ENCODE data around the gene CCR8. TPM values are rescaled to one million over a fixed set of nuclear protein-coding genes. Genes with fewer than 3 reads are reported as not detected.

The CCR8 gene
- total RNA-seq, 2 experiments from 2014 or later, result 0.55 to 0.94 TPM

DNA sequence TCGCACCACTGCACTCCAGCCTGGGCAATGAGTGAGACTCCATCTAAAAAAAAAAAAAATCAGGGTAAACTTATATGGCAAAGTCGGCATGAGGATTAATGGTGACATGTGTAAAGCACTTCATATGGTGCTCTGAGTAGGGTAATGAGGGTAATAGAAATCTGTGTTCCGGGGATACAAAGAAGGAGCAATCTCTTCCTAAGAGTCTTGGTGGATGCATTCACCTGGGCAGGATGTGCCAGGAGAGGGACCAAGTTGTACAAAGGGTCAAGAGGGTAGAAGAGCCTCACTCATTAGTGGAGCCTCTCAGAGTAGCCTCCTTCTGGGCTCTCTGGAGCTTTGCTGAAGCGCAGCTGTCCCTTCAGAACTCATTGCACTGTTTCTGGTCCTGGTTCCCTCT lies 40.4 kb upstream of the CCR8 start:
- ChIA-PET POLR2A (interaction anchor here (0.8 to 2.1 kb wide), 2 partner anchors 92 to 99 kb away, joined by 4 to 14 read pairs; no protein-coding TSS in a partner anchor), CTCF (interaction anchor here (0.7 to 10.6 kb wide), 74 partner anchors 9 to 770 kb away, joined by 3 to 483 read pairs (median 7); partner anchors contain the start of genes CCR8, CX3CR1, GORASP1 and RPSA)
- Mint-ChIP-seq H3K27ac (no peak overlapping the region), H3K27me3 (ENCODE audit: low read depth) (peaks cover 3% of the 10 kb centered on the region), H3K36me3 (ENCODE audit: low read depth) (no peaks in the 10 kb centered on the region), H3K4me1 (ENCODE audit: low read depth) (peaks cover 46% of the 10 kb centered on the region), H3K9me3 (ENCODE audit: insufficient read depth) (no peaks in the 10 kb centered on the region), H3K4me3 (no peak overlapping the region)
- ATAC-seq (no peak), DNase-seq (no peak)

DNA sequence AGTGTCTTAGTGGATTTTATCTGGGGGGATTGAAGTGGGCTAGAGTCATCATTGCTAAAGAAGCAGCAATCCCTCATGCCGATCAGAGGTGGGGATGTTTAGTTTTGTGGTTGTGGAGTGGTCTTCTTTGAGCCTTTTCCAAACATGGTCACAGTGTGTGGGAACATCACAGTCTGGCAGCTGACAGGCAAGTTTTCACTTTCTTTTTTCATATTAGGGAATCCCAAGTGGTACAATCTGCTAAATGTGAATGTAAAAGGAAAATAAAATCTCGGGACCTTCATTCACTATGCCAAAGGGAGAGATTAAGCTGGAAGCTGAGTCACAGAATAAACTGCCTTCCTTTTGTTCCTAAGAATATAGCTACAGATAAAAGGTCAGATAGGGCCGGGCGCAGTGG lies 39.3 kb upstream of the CCR8 start:
- H3K27me3 Mint-ChIP-seq (ENCODE audit: low read depth), result no peaks in the 10 kb centered on the region
- peak; percentile 12 for DNase-seq
- H3K9me3 Mint-ChIP-seq (ENCODE audit: insufficient read depth), result no peaks in the 10 kb centered on the region
- no peaks in the 10 kb centered on the region for H3K36me3 Mint-ChIP-seq (ENCODE audit: low read depth)
- H3K4me1 Mint-ChIP-seq (ENCODE audit: low read depth), result peaks cover 52% of the 10 kb centered on the region
- ATAC-seq, result no peak
- H3K4me3 Mint-ChIP-seq, result no peak overlapping the region
- POLR2A ChIA-PET, result interaction anchor here (0.6 kb wide), 1 partner anchor 117 kb away, joined by 3 read pairs; no protein-coding TSS in a partner anchor
- no peak overlapping the region for H3K27ac Mint-ChIP-seq
- CTCF ChIA-PET, result interaction anchor here (0.7 to 10.6 kb wide), 17 partner anchors 16 to 291 kb away, joined by 3 to 483 read pairs (median 15); partner anchors contain the start of genes CX3CR1, RPSA and XIRP1

DNA sequence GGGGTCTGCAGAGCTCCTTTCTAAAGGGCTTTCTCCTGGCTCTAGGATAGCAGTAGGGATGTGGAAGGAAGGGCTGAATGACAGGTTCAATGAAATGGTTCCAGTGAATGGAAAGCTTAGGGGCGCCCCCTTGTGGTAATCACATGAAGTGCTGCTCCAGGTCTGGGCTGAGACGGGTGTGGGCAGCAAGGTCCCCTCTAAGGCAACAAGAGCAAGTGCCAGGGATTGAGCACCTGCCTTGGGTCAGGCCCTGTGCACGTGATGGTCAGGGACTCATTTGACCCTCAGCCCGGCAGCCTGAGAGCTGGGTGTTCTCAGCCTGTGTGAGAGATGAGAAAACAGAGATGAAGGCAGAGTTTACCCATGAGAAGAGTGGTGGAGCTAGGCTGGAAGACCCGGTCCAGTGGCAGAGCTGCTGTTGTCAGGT lies 37.6 kb upstream of the CCR8 start:
- no peaks in the 10 kb centered on the region for H3K27me3 Mint-ChIP-seq (ENCODE audit: low read depth)
- H3K36me3 Mint-ChIP-seq (ENCODE audit: low read depth), result no peaks in the 10 kb centered on the region
- POLR2A ChIA-PET, result interaction anchor here (0.8 to 1.9 kb wide), 2 partner anchors 69 to 86 kb away, joined by 3 to 7 read pairs; no protein-coding TSS in a partner anchor
- DNase-seq, result peak; percentile 84
- H3K4me1 Mint-ChIP-seq (ENCODE audit: low read depth), result peaks cover 64% of the 10 kb centered on the region
- no peaks in the 10 kb centered on the region for H3K9me3 Mint-ChIP-seq (ENCODE audit: insufficient read depth)
- no peak overlapping the region for H3K4me3 Mint-ChIP-seq
- peak overlapping the region; percentile 29 for H3K27ac Mint-ChIP-seq
- peak; percentile 53 for ATAC-seq
- CTCF ChIA-PET, result interaction anchor here (0.6 to 10.6 kb wide), 71 partner anchors 9 to 293 kb away, joined by 3 to 483 read pairs (median 7); partner anchors contain the start of genes CCR8, CX3CR1, GORASP1 and RPSA

DNA sequence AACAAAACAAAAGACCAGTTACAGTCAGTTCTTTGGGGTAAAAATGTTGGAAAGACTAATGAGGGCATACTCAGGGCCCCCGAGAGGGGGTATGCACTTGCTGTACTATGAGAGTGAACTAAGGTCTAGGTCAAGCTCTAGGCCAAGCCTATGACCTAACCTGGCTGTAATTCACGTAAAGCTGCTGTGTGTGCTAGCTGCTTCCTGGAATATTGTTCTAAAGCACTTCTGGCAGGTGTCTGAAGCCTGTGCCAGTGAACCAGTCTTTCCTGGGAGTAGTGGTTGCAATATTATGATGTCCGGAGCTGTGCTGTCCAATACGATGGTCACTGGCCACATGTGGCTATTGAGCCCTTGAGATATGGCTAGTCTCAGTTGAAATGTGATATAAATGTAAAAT lies 36.5 kb upstream of the CCR8 start:
- peaks cover 60% of the 10 kb centered on the region for H3K4me1 Mint-ChIP-seq (ENCODE audit: low read depth)
- no peaks in the 10 kb centered on the region for H3K27me3 Mint-ChIP-seq (ENCODE audit: low read depth)
- ChIA-PET POLR2A (interaction anchor here (1.1 kb wide), 2 partner anchors 101 to 113 kb away, joined by 3 to 5 read pairs; partner anchors contain the start of genes RPSA and XIRP1), CTCF (interaction anchor here (0.8 to 10.6 kb wide), 34 partner anchors 9 to 294 kb away, joined by 3 to 483 read pairs (median 10); partner anchors contain the start of genes CCR8, CX3CR1, RPSA and XIRP1)
- no peaks in the 10 kb centered on the region for H3K36me3 Mint-ChIP-seq (ENCODE audit: low read depth)
- ATAC-seq, result no peak
- no peaks in the 10 kb centered on the region for H3K9me3 Mint-ChIP-seq (ENCODE audit: insufficient read depth)
- no peak overlapping the region for H3K27ac Mint-ChIP-seq
- H3K4me3 Mint-ChIP-seq, result no peak overlapping the region
- no peak for DNase-seq

DNA sequence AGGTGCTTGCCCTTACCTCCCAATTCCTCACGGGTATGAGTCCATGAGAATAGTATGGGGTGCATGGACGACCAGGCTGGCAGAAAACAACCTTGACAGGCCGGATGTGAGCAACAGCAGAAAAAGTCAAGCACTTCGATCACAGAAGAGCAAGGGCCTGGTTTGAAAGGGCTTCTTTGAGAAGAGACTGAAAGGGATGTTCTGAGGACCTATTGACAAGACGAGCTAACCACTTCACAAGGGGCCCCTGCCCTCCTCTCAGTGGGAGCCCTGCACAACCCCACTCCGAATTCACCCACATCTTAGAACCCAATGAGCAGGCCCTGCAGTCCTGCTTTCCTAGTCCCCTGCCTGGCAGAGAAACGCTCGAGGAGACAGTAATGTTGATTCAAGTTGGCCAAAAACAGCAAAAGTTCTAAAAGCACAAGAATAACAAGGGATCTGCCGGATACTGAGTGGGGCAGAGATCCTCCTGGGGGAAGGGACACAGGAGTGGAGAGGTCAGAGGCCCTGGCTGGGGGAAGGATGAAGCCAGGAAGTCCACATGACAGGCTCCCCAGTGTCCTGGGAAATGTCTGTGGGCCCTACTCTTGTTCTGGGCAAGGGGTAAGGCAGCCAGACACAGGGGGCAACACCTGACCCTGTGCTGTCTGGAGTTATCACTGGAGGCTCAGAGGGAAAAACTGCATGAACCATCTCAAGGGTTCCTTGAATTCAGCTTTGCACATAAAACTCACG lies 34.9 kb upstream of the CCR8 start:
- ChIA-PET POLR2A (interaction anchor here (0.5 kb wide), 1 partner anchor 192 kb away, joined by 4 read pairs; no protein-coding TSS in a partner anchor), CTCF (interaction anchor here (0.8 to 10.6 kb wide), 9 partner anchors 15 to 122 kb away, joined by 3 to 238 read pairs (median 3); partner anchors contain the start of gene CX3CR1)
- Mint-ChIP-seq H3K4me3 (no peak overlapping the region), H3K36me3 (ENCODE audit: low read depth) (peaks cover 3% of the 10 kb centered on the region), H3K27ac (peak overlapping the region; percentile 77), H3K4me1 (ENCODE audit: low read depth) (peaks cover 43% of the 10 kb centered on the region), H3K9me3 (ENCODE audit: insufficient read depth) (peaks cover 11% of the 10 kb centered on the region), H3K27me3 (ENCODE audit: low read depth) (peaks cover 5% of the 10 kb centered on the region)
- DNase-seq (peak; percentile 31), ATAC-seq (peak; percentile 24)

DNA sequence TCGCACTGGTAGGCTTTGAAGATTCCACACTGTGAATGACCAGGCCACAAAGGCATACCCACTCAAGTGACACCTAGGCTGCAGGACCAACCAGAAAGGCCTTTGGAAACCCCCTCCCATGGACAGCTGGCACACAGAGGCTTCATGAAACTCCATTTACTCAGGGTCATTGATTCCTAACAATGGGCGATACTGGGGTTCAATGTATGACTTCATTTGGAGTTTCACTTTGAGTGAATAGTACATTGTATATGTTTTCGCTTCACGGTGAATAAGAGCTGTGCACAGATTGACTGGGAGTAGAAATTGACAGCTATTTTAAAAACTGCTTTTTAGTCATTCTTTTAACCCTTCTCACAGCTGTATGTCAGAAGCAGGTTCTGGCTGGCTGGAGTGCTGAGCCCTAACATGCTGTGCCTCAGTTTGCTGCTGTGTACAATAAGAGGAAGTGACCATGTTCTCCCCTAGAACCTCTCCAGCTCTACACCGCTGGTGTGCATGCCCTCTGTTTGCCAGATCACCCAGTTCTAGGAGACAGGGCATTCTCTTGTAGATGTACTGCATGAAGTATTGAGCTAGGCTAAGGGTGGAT lies 34.2 kb upstream of the CCR8 start:
- peaks cover 8% of the 10 kb centered on the region for H3K36me3 Mint-ChIP-seq (ENCODE audit: low read depth)
- peaks cover 14% of the 10 kb centered on the region for H3K9me3 Mint-ChIP-seq (ENCODE audit: insufficient read depth)
- H3K4me3 Mint-ChIP-seq, result no peak overlapping the region
- H3K4me1 Mint-ChIP-seq (ENCODE audit: low read depth), result peaks cover 37% of the 10 kb centered on the region
- peaks cover 9% of the 10 kb centered on the region for H3K27me3 Mint-ChIP-seq (ENCODE audit: low read depth)
- ChIA-PET POLR2A (interaction anchor here (0.7 kb wide), 1 partner anchor 92 kb away, joined by 3 read pairs; no protein-coding TSS in a partner anchor), CTCF (interaction anchor here (0.7 to 10.6 kb wide), 11 partner anchors 14 to 117 kb away, joined by 3 to 238 read pairs (median 3); partner anchors contain the start of gene CX3CR1)
- H3K27ac Mint-ChIP-seq, result no peak overlapping the region
- ATAC-seq (no peak), DNase-seq (no peak)

DNA sequence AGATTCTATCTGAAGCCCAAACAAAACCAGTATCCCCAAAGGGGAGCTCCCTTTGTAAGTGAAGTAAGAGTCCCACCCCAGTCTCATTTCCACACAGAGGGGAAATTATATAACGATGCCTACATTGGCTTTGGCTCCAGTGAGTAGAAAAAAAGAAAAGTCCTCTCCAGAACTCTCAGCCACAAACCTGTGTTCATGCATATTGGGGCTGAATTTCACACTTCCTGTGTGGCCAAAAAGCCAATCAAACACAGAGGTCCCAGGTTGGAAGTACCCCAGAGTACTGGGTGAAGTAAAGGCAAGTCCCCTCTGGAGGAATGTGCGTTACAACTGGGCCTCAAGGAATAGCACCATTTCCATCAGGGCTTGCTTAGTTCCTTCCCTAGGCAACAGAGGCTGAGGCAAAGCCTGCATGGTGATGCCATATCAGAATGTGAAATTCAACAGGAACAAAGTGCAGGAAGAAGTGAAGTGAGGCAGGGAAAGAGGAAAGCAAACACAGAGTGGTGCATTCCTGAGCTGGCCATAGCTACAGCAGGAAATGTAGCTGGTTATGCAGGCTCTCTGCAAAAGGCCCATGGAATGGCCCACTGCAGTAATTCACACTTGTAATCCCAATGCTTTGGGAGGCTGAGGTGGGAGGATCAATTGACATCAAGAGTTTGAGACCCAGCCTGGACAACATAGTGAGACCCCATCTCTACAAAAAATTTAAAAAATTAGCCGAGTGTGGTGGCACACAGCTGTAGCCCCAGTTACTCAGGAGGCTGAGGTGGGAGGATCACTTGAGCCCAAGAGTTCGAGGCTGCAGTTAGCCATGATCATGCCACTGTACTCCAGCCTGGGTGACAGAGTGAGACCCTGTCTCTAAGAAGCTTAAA lies 33.1 kb upstream of the CCR8 start:
- peaks cover 32% of the 10 kb centered on the region for H3K4me1 Mint-ChIP-seq (ENCODE audit: low read depth)
- ATAC-seq (no peak), DNase-seq (no peak)
- CTCF ChIA-PET, result interaction anchor here (0.7 to 10.6 kb wide), 8 partner anchors 8 to 118 kb away, joined by 3 to 238 read pairs (median 4); no protein-coding TSS in a partner anchor
- H3K4me3 Mint-ChIP-seq, result no peak overlapping the region
- POLR2A ChIA-PET, result no interaction called here
- peaks cover 10% of the 10 kb centered on the region for H3K27me3 Mint-ChIP-seq (ENCODE audit: low read depth)
- peaks cover 14% of the 10 kb centered on the region for H3K9me3 Mint-ChIP-seq (ENCODE audit: insufficient read depth)
- peaks cover 8% of the 10 kb centered on the region for H3K36me3 Mint-ChIP-seq (ENCODE audit: low read depth)
- no peak overlapping the region for H3K27ac Mint-ChIP-seq

DNA sequence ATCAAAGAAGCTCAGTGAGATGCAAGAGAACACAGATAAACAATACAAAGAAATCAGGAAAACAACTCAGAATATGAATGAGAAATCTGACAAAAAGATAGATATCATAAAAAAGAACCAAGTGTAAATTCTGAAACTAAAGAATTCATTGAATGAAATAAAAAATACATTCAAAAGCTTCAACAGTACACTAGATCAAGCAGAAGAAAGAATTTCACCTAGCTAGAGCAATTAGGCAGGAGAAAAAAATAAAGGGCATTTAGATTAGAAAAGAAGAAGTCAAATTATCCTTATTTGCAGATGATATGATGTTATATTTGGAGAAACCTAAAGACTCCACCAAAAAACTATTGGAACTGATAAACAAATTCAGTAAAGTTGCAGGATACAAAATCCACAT lies 30.2 kb upstream of the CCR8 start:
- CTCF ChIA-PET, result interaction anchor here (1.9 to 2.7 kb wide), 2 partner anchors 11 to 79 kb away, joined by 8 to 15 read pairs; no protein-coding TSS in a partner anchor
- Mint-ChIP-seq H3K27ac (no peak overlapping the region), H3K27me3 (ENCODE audit: low read depth) (peaks cover 16% of the 10 kb centered on the region), H3K36me3 (ENCODE audit: low read depth) (peaks cover 12% of the 10 kb centered on the region), H3K4me3 (no peak overlapping the region), H3K4me1 (ENCODE audit: low read depth) (peaks cover 22% of the 10 kb centered on the region), H3K9me3 (ENCODE audit: insufficient read depth) (peaks cover 19% of the 10 kb centered on the region)
- DNase-seq (no peak), ATAC-seq (no peak)
- POLR2A ChIA-PET, result interaction anchor here (0.6 to 0.7 kb wide), 2 partner anchors 94 to 112 kb away, joined by 3 to 4 read pairs; no protein-coding TSS in a partner anchor

DNA sequence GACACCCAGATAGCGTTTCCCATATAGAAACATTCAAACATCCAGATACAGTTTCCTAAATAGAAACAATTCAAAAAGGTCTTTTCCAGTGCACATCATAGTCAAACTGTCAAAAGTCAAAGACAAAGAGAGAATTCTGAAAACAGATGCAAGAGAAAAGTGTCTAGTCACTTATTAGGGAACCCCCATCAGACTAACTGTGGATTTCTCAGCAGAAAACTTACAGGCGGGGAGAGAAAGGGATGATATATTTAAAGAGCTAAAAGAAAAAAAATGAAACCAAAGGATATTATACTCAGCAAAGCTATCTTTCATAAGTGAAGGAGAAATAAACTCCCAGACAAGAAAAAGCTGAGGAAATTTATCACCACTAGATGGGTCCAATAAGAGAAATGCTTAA lies 27.3 kb upstream of the CCR8 start:
- Mint-ChIP-seq H3K4me1 (ENCODE audit: low read depth) (no peaks in the 10 kb centered on the region), H3K36me3 (ENCODE audit: low read depth) (peaks cover 14% of the 10 kb centered on the region), H3K27ac (no peak overlapping the region), H3K27me3 (ENCODE audit: low read depth) (peaks cover 23% of the 10 kb centered on the region), H3K9me3 (ENCODE audit: insufficient read depth) (peaks cover 29% of the 10 kb centered on the region), H3K4me3 (no peak overlapping the region)
- ATAC-seq (no peak), DNase-seq (no peak)
- CTCF ChIA-PET, result interaction anchor here (1.5 to 3.8 kb wide), 3 partner anchors 10 to 76 kb away, joined by 3 to 18 read pairs (median 7); no protein-coding TSS in a partner anchor
- POLR2A ChIA-PET, result no interaction called here

DNA sequence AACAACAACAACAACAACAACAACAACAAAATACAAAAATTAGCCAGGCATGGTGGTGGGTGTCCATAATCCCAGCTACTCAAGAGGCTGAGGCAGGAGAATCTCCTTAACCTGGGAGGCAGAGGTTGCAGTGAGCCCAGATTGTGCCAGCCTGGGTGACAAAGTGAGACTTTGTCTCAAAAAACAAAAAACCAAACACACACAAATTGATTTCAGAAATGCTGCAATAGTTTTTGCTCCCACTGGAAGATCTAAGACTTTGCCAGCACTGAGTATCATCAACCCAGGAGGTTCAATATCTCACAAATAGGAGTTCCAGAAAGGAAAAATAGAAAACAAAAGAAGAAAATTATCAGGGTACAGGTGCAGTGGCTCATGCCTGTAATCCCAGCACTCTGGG lies 16.2 kb upstream of the CCR8 start:
- Mint-ChIP-seq H3K27ac (no peak overlapping the region), H3K4me3 (no peak overlapping the region), H3K27me3 (ENCODE audit: low read depth) (peaks cover 12% of the 10 kb centered on the region), H3K4me1 (ENCODE audit: low read depth) (peaks cover 7% of the 10 kb centered on the region), H3K9me3 (ENCODE audit: insufficient read depth) (peaks cover 15% of the 10 kb centered on the region), H3K36me3 (ENCODE audit: low read depth) (peaks cover 11% of the 10 kb centered on the region)
- ChIA-PET POLR2A (no interaction called here), CTCF (no interaction called here)
- DNase-seq, result no peak
- ATAC-seq, result no peak

DNA sequence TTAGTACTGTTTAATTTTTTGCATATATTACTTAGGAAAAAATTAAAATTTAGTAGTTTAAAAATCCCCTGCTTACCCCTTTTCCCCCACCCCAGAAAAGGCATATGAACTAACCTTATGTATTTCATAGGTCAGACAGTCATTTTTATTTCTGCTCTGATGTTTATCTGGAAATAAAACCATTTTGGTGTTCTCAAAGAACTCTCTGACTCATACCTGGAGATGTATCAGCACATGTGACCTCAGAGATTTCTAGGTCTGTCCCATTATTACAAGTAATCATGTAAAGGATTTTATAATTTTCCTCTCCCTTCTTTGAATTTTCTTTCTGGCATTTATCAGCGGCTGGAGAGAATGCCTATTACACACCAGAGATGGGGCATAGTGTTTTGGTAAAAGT lies 14.1 kb upstream of the CCR8 start:
- H3K36me3 Mint-ChIP-seq (ENCODE audit: low read depth), result peaks cover 11% of the 10 kb centered on the region
- POLR2A ChIA-PET, result no interaction called here
- no peak for DNase-seq
- H3K27ac Mint-ChIP-seq, result no peak overlapping the region
- H3K27me3 Mint-ChIP-seq (ENCODE audit: low read depth), result peaks cover 10% of the 10 kb centered on the region
- CTCF ChIA-PET, result interaction anchor here (1.3 kb wide), 1 partner anchor 27 kb away, joined by 3 read pairs; no protein-coding TSS in a partner anchor
- ATAC-seq, result no peak
- H3K4me1 Mint-ChIP-seq (ENCODE audit: low read depth), result peaks cover 7% of the 10 kb centered on the region
- H3K9me3 Mint-ChIP-seq (ENCODE audit: insufficient read depth), result peaks cover 15% of the 10 kb centered on the region
- H3K4me3 Mint-ChIP-seq, result no peak overlapping the region

All from activated CD8-positive, alpha-beta T cell treated with anti-CD3 and anti-CD28 coated beads, Interleukin-2, amount 10 ng/mL, durations not matched to agents 7 days and 5 days (primary cell).